Measurements from ENCODE around the gene PHACTR1.

DNA sequence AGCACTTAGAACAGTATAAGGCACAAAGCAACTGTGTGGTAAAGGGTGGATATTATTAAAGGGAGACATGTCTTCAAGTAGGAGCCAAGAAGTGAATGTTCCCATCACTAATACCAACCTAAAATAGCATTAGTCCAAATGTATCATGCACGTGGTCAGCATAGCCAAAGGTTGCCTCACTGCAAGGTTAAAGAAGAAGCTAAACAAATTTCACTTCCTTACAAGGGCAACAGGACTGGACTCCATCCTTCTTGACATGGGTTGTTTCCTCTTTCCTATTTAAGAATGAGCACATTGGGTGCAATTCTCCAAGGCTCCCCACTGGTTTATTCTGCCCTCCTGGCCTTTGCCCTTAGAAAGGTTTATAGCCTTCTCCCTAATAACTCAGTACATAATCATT is 186.7 kb downstream of the PHACTR1 start:
- TF ChIP-seq, protein P1, sequence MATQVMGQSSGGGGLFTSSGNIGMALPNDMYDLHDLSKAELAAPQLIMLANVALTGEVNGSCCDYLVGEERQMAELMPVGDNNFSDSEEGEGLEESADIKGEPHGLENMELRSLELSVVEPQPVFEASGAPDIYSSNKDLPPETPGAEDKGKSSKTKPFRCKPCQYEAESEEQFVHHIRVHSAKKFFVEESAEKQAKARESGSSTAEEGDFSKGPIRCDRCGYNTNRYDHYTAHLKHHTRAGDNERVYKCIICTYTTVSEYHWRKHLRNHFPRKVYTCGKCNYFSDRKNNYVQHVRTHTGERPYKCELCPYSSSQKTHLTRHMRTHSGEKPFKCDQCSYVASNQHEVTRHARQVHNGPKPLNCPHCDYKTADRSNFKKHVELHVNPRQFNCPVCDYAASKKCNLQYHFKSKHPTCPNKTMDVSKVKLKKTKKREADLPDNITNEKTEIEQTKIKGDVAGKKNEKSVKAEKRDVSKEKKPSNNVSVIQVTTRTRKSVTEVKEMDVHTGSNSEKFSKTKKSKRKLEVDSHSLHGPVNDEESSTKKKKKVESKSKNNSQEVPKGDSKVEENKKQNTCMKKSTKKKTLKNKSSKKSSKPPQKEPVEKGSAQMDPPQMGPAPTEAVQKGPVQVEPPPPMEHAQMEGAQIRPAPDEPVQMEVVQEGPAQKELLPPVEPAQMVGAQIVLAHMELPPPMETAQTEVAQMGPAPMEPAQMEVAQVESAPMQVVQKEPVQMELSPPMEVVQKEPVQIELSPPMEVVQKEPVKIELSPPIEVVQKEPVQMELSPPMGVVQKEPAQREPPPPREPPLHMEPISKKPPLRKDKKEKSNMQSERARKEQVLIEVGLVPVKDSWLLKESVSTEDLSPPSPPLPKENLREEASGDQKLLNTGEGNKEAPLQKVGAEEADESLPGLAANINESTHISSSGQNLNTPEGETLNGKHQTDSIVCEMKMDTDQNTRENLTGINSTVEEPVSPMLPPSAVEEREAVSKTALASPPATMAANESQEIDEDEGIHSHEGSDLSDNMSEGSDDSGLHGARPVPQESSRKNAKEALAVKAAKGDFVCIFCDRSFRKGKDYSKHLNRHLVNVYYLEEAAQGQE (IDR thresholded peaks at IDR 0.05): no peak
- TF ChIP-seq, protein P2, sequence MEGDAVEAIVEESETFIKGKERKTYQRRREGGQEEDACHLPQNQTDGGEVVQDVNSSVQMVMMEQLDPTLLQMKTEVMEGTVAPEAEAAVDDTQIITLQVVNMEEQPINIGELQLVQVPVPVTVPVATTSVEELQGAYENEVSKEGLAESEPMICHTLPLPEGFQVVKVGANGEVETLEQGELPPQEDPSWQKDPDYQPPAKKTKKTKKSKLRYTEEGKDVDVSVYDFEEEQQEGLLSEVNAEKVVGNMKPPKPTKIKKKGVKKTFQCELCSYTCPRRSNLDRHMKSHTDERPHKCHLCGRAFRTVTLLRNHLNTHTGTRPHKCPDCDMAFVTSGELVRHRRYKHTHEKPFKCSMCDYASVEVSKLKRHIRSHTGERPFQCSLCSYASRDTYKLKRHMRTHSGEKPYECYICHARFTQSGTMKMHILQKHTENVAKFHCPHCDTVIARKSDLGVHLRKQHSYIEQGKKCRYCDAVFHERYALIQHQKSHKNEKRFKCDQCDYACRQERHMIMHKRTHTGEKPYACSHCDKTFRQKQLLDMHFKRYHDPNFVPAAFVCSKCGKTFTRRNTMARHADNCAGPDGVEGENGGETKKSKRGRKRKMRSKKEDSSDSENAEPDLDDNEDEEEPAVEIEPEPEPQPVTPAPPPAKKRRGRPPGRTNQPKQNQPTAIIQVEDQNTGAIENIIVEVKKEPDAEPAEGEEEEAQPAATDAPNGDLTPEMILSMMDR (IDR thresholded peaks at IDR 0.05): no peak
- TF ChIP-seq PHF8 (IDR thresholded peaks at IDR 0.05; ENCODE audit: borderline replicate concordance, low read depth): no peak
- TF ChIP-seq, protein P3, sequence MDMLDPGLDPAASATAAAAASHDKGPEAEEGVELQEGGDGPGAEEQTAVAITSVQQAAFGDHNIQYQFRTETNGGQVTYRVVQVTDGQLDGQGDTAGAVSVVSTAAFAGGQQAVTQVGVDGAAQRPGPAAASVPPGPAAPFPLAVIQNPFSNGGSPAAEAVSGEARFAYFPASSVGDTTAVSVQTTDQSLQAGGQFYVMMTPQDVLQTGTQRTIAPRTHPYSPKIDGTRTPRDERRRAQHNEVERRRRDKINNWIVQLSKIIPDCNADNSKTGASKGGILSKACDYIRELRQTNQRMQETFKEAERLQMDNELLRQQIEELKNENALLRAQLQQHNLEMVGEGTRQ (IDR thresholded peaks at IDR 0.05): no peak
- no peak for TF ChIP-seq SMC3 (IDR thresholded peaks at IDR 0.05)
- TF ChIP-seq POLR2A (IDR thresholded peaks at IDR 0.05; ENCODE audit: low read length): no peak
- no peak for TF ChIP-seq RFX5 (IDR thresholded peaks at IDR 0.05)
- no peak for TF ChIP-seq JUN (IDR thresholded peaks at IDR 0.05)
- TF ChIP-seq RCOR1 (IDR thresholded peaks at IDR 0.05; ENCODE audit: low read depth, low read length): no peak
- TF ChIP-seq ZSCAN20 (CRISPR knock-in tag; IDR thresholded peaks at IDR 0.05): no peak
- TF ChIP-seq FOSL2 (IDR thresholded peaks at IDR 0.05): no peak
- TF ChIP-seq FOSL2 (CRISPR knock-in tag; IDR thresholded peaks at IDR 0.05): no peak

Data from A549 (cell line).